Tibial artery (tissue), 4 donors: ENCODE data around the gene RAB7B.

Experiments used
- DNase-seq, 2 donors: peaks; one replicate each; pipeline ENCODE4 v3.0.0-alpha.2; 2019
- H3K27ac ChIP-seq, 2 donors: fragments of 200-600 bp; sonication (generic) in 1 of 2; 1 replicate in 1 of 2; 2 replicates in 1 of 2; pipeline ENCODE4 v1.5.1; 2018 to 2019; ENCODE audit warnings: mild to moderate bottlenecking in 1 of 2
- H3K27me3 ChIP-seq, 2 donors: fragments of 200-600 bp; sonication (generic) in 1 of 2; one replicate each; pipeline versions ENCODE4 v1.5.1 to v1.6.0; 2016 to 2019
- H3K36me3 ChIP-seq, 3 donors: fragments of 200-600 bp; sonication (generic) in 2 of 3; one replicate each; pipeline ENCODE4 v1.5.1; 2016 to 2019; ENCODE audit warnings: mild to moderate bottlenecking in 2 of 3
- H3K4me1 ChIP-seq, 4 donors: fragments of 200-600 bp; sonication (generic) in 2 of 4; 1 replicate in 3 of 4; 2 replicates in 1 of 4; pipeline ENCODE4 v1.5.1; 2016 to 2019
- H3K4me3 ChIP-seq, 2 donors: fragments of 200-600 bp; sonication (generic) in 1 of 2; 1 replicate in 1 of 2; 2 replicates in 1 of 2; pipeline ENCODE4 v1.5.1; 2018 to 2019; ENCODE audit warnings: mild to moderate bottlenecking in 2 of 2
- H3K9me3 ChIP-seq, 3 donors: fragments of 200-600 bp; sonication (generic) in 1 of 3; one replicate each; pipeline ENCODE4 v1.5.1; 2016 to 2019
- intact Hi-C: fragments of 100-400 bp; cut with DNase I; formaldehyde crosslinking; loops from one replicate; pipeline ENCODE4 v1.15.0; 2023; ENCODE audit warnings: low total_unique reads
- TF ChIP-seq, protein P1 (sequence below), 2 experiments: fragments of 200-600 bp in 1 of 2; fragments of 450-650 bp in 1 of 2; IDR thresholded peaks; one replicate each; pipeline ENCODE4 v1.5.1; 2017 to 2019; ENCODE audit warnings: antibody characterized with exemption in 2 of 2, mild to moderate bottlenecking in 1 of 2, moderate library complexity in 1 of 2

Gene RAB7B

DNA sequence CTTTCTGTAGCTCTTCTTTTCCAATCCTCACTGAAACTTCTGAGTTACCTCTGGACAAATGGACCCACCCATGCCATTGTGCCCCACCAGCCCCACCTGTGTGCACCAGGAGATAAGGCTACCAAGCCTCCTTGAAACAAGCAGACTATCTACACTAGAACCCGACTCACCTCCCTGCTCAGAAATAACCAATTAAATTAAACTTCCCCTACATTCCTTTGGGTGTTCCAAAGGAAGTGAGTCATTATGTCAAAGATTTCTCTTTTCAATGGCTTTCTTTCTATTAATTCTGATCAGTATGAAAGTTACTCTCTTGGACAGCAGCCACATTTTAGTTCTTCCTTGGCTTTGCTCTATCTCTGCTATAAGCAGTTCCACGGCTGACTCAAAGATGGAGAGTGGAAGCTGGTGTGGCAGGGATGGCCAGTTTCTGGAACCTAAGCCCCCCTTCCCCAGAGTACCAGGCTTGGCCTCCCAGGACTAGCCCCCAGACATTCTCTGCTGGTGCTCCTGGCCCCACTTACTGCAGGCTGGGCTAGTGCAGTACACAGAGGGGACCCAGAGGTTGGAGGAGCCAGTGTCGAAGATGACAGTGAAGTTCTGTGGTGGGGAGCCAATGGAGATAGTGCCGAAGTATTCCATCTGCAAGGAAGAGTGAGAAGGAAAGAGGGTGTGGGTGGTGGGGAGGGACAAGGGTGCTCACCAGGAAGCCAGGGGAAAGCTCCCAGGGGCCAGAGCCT lies 18.6 kb upstream of the RAB7B start:
- Histone ChIP-seq H3K9me3 (no peaks in the 10 kb centered on the region), H3K27me3 (peaks cover 0 to 4% of the 10 kb centered on the region in 2 donors), H3K4me3 (no peak overlapping the region), H3K27ac (no peak overlapping the region), H3K4me1 (no peaks in the 10 kb centered on the region), H3K36me3 (no peaks in the 10 kb centered on the region)
- TF ChIP-seq, protein P1, sequence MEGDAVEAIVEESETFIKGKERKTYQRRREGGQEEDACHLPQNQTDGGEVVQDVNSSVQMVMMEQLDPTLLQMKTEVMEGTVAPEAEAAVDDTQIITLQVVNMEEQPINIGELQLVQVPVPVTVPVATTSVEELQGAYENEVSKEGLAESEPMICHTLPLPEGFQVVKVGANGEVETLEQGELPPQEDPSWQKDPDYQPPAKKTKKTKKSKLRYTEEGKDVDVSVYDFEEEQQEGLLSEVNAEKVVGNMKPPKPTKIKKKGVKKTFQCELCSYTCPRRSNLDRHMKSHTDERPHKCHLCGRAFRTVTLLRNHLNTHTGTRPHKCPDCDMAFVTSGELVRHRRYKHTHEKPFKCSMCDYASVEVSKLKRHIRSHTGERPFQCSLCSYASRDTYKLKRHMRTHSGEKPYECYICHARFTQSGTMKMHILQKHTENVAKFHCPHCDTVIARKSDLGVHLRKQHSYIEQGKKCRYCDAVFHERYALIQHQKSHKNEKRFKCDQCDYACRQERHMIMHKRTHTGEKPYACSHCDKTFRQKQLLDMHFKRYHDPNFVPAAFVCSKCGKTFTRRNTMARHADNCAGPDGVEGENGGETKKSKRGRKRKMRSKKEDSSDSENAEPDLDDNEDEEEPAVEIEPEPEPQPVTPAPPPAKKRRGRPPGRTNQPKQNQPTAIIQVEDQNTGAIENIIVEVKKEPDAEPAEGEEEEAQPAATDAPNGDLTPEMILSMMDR (IDR thresholded peaks at IDR 0.05): no peak
- intact Hi-C loops: no loop called here
- no peak for DNase-seq

DNA sequence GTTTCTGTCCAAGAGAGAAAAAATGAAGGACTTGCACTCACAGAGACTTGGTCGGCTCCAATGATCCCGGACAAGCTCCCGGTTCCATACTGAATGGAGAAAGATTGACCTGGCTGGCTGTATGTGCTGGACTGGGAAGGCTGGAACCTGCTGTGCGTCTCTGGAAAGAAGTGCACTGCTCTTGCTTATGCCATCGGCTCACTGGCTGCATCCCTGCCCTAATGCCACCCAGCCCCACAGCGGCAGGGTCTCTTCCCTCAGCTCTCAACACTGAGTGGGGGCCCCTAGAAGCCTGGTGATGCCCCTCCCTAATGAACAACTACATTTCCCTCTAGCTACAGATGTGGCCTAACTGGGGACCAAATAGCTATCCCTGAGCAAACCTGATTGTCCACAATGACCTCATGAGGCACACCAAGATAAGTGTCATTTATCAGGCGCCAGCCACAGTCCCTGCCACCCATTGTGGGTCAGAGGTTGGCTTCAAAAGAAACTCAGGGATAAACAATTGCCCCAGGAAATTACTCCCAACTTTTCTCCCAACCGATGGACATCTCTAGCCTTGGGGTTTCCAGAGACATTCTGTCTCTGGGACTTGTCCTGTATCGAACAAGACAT lies 17.9 kb upstream of the RAB7B start:
- TF ChIP-seq, protein P1 (IDR thresholded peaks at IDR 0.05): no peak
- H3K27ac ChIP-seq: no peak overlapping the region
- no peak for DNase-seq
- H3K36me3 ChIP-seq: no peaks in the 10 kb centered on the region
- H3K4me1 ChIP-seq: no peaks in the 10 kb centered on the region
- H3K27me3 ChIP-seq: peaks cover 0 to 4% of the 10 kb centered on the region in 2 donors
- no peaks in the 10 kb centered on the region for H3K9me3 ChIP-seq
- no peak overlapping the region for H3K4me3 ChIP-seq
- intact Hi-C loops: no loop called here

DNA sequence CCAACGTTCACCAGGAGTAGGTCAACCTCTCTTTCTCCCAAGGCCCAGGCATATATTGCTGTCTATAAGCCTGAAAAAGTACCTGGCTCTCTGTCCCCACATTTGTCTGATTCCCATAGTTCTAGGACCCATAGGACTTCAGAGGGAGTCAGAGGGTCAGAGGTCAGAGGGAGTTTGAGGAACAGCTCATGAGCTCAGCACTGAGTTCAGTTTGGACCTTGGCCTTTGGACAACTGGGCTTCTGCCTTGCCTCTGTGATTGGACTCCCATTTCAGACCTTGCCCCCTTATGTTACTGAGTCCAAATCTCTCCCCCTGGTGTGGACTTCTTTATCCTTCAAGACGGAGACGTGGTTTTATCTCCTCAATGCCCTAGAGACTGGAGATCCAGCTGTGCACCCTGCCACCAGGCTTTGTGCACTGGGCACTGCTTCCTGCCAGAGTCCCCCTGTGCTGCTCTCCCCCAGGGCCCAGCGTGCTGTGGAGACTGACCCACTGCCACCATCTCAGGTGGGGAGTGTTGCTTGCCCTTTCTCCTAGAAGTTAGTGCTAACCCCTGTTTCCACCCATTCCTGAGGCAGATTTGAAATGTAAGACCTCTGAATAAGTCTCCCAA lies 17.3 kb upstream of the RAB7B start:
- peaks cover 0 to 4% of the 10 kb centered on the region in 2 donors for H3K27me3 ChIP-seq
- no peak overlapping the region for H3K27ac ChIP-seq
- intact Hi-C loops: no loop called here
- no peaks in the 10 kb centered on the region for H3K4me1 ChIP-seq
- TF ChIP-seq, protein P1 (IDR thresholded peaks at IDR 0.05): no peak
- no peaks in the 10 kb centered on the region for H3K9me3 ChIP-seq
- H3K4me3 ChIP-seq: no peak overlapping the region
- H3K36me3 ChIP-seq: no peaks in the 10 kb centered on the region
- DNase-seq: no peak

DNA sequence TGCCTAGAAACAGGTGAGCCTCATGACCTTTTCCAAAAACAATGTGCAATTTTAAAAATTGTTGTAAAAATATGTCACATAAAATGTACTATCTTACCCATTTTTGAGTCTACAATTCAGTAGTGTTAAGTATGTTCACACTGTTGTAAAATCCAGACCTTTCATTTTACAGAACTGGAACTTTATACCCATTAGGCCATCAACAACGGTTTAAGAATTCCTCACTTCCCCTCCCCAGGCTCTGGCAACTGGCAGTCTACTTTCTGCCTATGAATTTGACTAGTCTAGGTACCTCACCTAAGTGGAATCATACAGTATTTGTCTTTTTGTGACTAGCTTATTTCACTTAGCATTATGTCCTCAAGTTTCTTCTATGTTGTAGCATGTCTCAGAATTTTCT lies 11.9 kb upstream of the RAB7B start:
- no peaks in the 10 kb centered on the region for H3K9me3 ChIP-seq
- TF ChIP-seq, protein P1 (IDR thresholded peaks at IDR 0.05): no peak
- no peak overlapping the region for H3K27ac ChIP-seq
- no peaks in the 10 kb centered on the region for H3K4me1 ChIP-seq
- no peaks in the 10 kb centered on the region for H3K36me3 ChIP-seq
- no peak for DNase-seq
- H3K27me3 ChIP-seq: peaks cover 0 to 2% of the 10 kb centered on the region in 2 donors
- no peak overlapping the region for H3K4me3 ChIP-seq
- intact Hi-C loops: no loop called here

DNA sequence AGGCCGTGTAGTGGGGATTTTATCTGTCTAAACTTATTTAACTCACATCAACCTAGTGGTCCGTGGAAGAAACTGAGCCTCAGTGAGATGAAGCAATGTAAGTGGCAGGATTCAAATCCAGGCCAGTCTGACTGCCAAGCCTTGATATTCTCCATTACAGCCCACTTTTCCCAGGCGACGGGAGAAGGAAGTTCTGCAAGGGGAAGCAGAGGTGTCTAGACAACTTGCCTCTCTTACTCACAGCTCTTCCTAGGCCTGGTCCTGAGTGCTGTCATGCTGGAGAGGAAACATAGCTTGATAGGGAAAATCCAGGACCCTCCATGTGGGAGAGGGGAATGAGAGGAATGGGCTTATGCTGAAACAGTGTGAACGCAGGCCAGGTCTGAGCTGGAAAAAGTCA lies 11.4 kb upstream of the RAB7B start:
- H3K27me3 ChIP-seq: peaks cover 0 to 2% of the 10 kb centered on the region in 2 donors
- TF ChIP-seq, protein P1 (IDR thresholded peaks at IDR 0.05): no peak
- H3K4me1 ChIP-seq: no peaks in the 10 kb centered on the region
- H3K27ac ChIP-seq: no peak overlapping the region
- H3K9me3 ChIP-seq: no peaks in the 10 kb centered on the region
- intact Hi-C loops: no loop called here
- H3K4me3 ChIP-seq: no peak overlapping the region
- DNase-seq: no peak
- H3K36me3 ChIP-seq: no peaks in the 10 kb centered on the region
